ENCODE data around the gene TNNT3.
"Not testable (repeated sequence)": the region's sequence is repeated elsewhere in the genome, so short reads cannot be mapped to it uniquely, and the experiment has no call there.

The TNNT3 gene

GRCh38 chr11:1936072-1936780, 16.7 kb downstream of the TNNT3 start:
- no peak for DNase-seq

- no peak for DNase-seq
Observed at GRCh38 chr11:1936781-1937615, 17.5 kb downstream of the TNNT3 start.

GRCh38 chr11:1937616-1938342, 18.3 kb downstream of the TNNT3 start:
- no peak for DNase-seq

GRCh38 chr11:1938343-1939005, 19.0 kb downstream of the TNNT3 start:
- DNase-seq: no peak

GRCh38 chr11:1939006-1939625, 19.6 kb downstream of the TNNT3 start:
- no peak for DNase-seq

GRCh38 chr11:1939788-1940187, 20.3 kb downstream of the TNNT3 start:
- DNase-seq: not testable (repeated sequence)

- DNase-seq: no peak
Observed at GRCh38 chr11:1942558-1943260, 23.2 kb downstream of the TNNT3 start.

- DNase-seq: peak; percentile 31
Observed at GRCh38 chr11:1943576-1943975, 24.1 kb downstream of the TNNT3 start.

- peak; percentile 45 for DNase-seq
Observed at GRCh38 chr11:1943977-1944376, 24.5 kb downstream of the TNNT3 start.

GRCh38 chr11:1946812-1947484, 27.4 kb downstream of the TNNT3 start, which contains the start of gene MRPL23:
Gene MRPL23, plus strand, starts transcription at chr11:1947332. Its CDS starts 31 bp downstream, at chr11:1947363.
- no peak for DNase-seq

GRCh38 chr11:1947592-1948237, 28.2 kb downstream of the TNNT3 start:
- DNase-seq: no peak

GRCh38 chr11:1948389-1948788, 28.9 kb downstream of the TNNT3 start:
- DNase-seq: no peak

GRCh38 chr11:1949302-1949701, 29.8 kb downstream of the TNNT3 start:
- DNase-seq: no peak

- DNase-seq: no peak
Observed at GRCh38 chr11:1949922-1950321, 30.4 kb downstream of the TNNT3 start.

- no peak for DNase-seq
Observed at GRCh38 chr11:1952806-1953482, 33.4 kb downstream of the TNNT3 start.

GRCh38 chr11:1953489-1954266, 34.2 kb downstream of the TNNT3 start:
- no peak for DNase-seq

- no peak for DNase-seq
Observed at GRCh38 chr11:1958367-1958766, 38.9 kb downstream of the TNNT3 start.

- DNase-seq: no peak
Observed at GRCh38 chr11:1959786-1960185, 40.3 kb downstream of the TNNT3 start.

GRCh38 chr11:1963864-1964263, 44.4 kb downstream of the TNNT3 start:
- DNase-seq: no peak
